ENCODE data around the gene PCDHGA2. TPM values are rescaled to one million over a fixed set of nuclear protein-coding genes. Genes with fewer than 3 reads are reported as not detected.

PCDHGA2 gene
- total and polyA plus RNA-seq, 9 of the 15 experiments (the other 6 are each of a cell fraction or from before 2014, with no cell fraction given), result 0.07 to 0.27 (median 0.15) TPM; not detected in 2

- Histone ChIP-seq H3K4me2 (ENCODE audit: insufficient read depth, low read length) (no peak within 1 kb of the TSS; the same call in none of the 2 replicates), H3K27me3 (ENCODE audit: control insufficient read depth in 2 of 2, insufficient read depth in 2 of 2, low read length in 2 of 2) (peaks cover 15 to 47% of the 10 kb centered on the region in 2 experiments), H3K9me1 (ENCODE audit: control insufficient read depth, insufficient read depth, low read length) (no peaks in the 10 kb centered on the region), H3K36me3 (ENCODE audit: control insufficient read depth, insufficient read depth, low read length) (no peaks in the 10 kb centered on the region), H3K27ac (ENCODE audit: extremely low read depth, low read depth, low read length) (no peak within 1 kb of the TSS), H4K20me1 (replicated peaks; ENCODE audit: control insufficient read depth, insufficient read depth, low read length) (no peaks in the 10 kb centered on the region), H2AFZ (ENCODE audit: low read depth, low read length) (peak within 1 kb of the TSS; percentile 62; the same call in 1 of the 2 replicates), H3K79me2 (ENCODE audit: control insufficient read depth, insufficient read depth, low read length) (no peaks in the 10 kb centered on the region), H3K9ac (ENCODE audit: insufficient read depth in 1 of 2, low read depth in 2 of 2, low read length in 2 of 2) (no peak within 1 kb of the TSS), H3K4me3 (peak within 1 kb of the TSS; percentile 27), H3K4me1 (replicated peaks in 1 of 2; ENCODE audit: control insufficient read depth in 2 of 2, insufficient read depth in 2 of 2, low read length in 2 of 2) (peaks cover 0 to 14% of the 10 kb centered on the region in 2 experiments; a peak in 1 of 5 replicates), H3K9me3 (replicated peaks; ENCODE audit: control insufficient read depth, insufficient read depth, low read depth, low read length) (no peaks in the 10 kb centered on the region)
- FAIRE-seq, result peak; percentile 67
- ChIA-PET CTCF (ENCODE audit: low intra/inter-chr PET ratio) (interaction anchor here (0.5 to 0.8 kb wide), 3 partner anchors 154 to 773 kb away, joined by 3 to 5 read pairs (median 4); no protein-coding TSS in a partner anchor), POLR2A (interaction anchor here (0.6 to 1.2 kb wide), 4 partner anchors 21 to 188 kb away, joined by 3 to 4 read pairs (median 4); partner anchors contain the start of gene TAF7)
- BruUV-seq (replicated peaks), result no TSS peak
- in situ Hi-C loops (cut with MboI), result no loop called here
- peak; percentile 98 for ATAC-seq
- WGBS (ENCODE audit: insufficient coverage, low coverage, missing lambda C conversion rate), result 2% methylated on average over 32 of the region's 32 CpGs
- intact Hi-C loops (cut with micrococcal nuclease), result loop anchor here (5.0 kb wide), 1 partner anchor 43 kb away; no protein-coding TSS in a partner anchor
- peak in 3 of 4 experiments; percentile 21 to 56 (median 42) for DNase-seq (ENCODE audit: extremely low read depth in 1 of 4, low spot score in 3 of 4)
- TF ChIP-seq E4F1 (CRISPR knock-in tag; IDR thresholded peaks at IDR 0.05; ENCODE audit: borderline replicate concordance) (no peak), SMC3 (conservative IDR thresholded peaks at IDR 0.05; ENCODE audit: insufficient read depth, low read depth, low read length) (peak; percentile 40; the same call in 1 of the 2 replicates), ZNF398 (CRISPR knock-in tag; IDR thresholded peaks at IDR 0.05) (no peak), SRF (CRISPR knock-in tag; IDR thresholded peaks at IDR 0.05) (peak in 1 of 2 experiments; percentile 72; a peak in 1 of 4 replicates)
- TF ChIP-seq, protein P1, sequence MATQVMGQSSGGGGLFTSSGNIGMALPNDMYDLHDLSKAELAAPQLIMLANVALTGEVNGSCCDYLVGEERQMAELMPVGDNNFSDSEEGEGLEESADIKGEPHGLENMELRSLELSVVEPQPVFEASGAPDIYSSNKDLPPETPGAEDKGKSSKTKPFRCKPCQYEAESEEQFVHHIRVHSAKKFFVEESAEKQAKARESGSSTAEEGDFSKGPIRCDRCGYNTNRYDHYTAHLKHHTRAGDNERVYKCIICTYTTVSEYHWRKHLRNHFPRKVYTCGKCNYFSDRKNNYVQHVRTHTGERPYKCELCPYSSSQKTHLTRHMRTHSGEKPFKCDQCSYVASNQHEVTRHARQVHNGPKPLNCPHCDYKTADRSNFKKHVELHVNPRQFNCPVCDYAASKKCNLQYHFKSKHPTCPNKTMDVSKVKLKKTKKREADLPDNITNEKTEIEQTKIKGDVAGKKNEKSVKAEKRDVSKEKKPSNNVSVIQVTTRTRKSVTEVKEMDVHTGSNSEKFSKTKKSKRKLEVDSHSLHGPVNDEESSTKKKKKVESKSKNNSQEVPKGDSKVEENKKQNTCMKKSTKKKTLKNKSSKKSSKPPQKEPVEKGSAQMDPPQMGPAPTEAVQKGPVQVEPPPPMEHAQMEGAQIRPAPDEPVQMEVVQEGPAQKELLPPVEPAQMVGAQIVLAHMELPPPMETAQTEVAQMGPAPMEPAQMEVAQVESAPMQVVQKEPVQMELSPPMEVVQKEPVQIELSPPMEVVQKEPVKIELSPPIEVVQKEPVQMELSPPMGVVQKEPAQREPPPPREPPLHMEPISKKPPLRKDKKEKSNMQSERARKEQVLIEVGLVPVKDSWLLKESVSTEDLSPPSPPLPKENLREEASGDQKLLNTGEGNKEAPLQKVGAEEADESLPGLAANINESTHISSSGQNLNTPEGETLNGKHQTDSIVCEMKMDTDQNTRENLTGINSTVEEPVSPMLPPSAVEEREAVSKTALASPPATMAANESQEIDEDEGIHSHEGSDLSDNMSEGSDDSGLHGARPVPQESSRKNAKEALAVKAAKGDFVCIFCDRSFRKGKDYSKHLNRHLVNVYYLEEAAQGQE (IDR thresholded peaks at IDR 0.05; ENCODE audit: borderline replicate concordance), result peak; percentile 19; the same call in 1 of the 2 replicates
- TF ChIP-seq, protein P1 (CRISPR knock-in tag; IDR thresholded peaks at IDR 0.05; ENCODE audit: low read depth), result no peak
These were observed 31.7 kb downstream of the PCDHGA2 start, which contains the start of gene PCDHGB3 for GRCh38 chr5:141369994-141370848. Gene PCDHGB3 (plus strand): TSS chr5:141370242. CDS start chr5:141370395, 153 bp downstream.
